Fibroblast of peridontal ligament (primary cell): ENCODE measurements around the gene AKR1C2.
"Not testable (repeated sequence)": the region's sequence is repeated elsewhere in the genome, so short reads cannot be mapped to it uniquely, and the experiment has no call there.

Experiments
- DNase-seq: peaks from one replicate; pipeline ENCODE4 v3.0.0-alpha.2; 2010; ENCODE audit errors: extremely low read depth

Gene AKR1C2

DNA sequence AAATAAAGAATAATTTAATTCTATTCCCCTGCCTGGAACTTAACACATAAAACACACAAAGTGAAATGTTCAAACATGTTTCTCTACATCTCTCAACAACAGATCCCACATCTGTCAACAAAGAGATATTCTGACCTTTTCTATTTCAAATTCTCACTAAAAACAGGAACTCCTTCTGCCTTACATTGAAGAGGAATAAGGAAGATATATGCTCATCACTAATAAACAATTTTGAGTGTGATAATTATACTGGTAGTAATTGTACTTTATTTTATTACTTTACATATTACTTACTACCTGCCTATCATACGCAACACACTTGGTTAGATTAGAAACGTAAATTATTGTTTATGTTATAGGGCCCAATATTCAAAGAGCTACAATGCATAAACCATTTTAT lies 13.4 kb downstream of the AKR1C2 start:
- DNase-seq: no peak

DNA sequence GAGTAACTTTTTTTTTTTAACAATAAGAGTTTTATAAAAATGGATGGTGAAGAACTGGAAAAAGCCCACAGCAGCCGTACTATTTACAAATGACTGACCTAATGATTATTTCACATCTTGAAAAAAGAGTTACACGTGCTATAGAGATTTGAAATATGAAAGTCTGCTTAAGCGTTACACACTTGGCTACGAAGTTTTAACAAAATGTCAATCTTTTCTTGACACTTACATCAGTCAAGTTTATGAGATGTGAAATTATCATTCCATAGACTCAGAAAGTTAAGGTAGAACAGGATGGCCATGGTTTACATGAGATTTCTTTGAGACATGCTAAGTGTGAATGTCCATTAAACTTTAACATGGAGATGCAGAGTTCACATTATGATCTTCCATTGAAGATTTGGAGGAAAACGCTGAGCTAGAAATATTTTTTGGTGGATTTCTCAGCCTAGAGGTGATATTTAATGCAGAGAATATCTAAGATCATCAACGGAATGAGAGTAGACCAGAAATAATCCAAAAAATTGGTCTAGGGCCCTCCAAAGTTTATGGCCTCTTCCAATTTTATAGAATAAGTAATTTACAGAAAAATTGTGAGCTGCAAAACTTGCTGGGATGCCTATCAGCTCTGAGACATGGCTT lies 15.5 kb downstream of the AKR1C2 start:
- not testable (repeated sequence) for DNase-seq

DNA sequence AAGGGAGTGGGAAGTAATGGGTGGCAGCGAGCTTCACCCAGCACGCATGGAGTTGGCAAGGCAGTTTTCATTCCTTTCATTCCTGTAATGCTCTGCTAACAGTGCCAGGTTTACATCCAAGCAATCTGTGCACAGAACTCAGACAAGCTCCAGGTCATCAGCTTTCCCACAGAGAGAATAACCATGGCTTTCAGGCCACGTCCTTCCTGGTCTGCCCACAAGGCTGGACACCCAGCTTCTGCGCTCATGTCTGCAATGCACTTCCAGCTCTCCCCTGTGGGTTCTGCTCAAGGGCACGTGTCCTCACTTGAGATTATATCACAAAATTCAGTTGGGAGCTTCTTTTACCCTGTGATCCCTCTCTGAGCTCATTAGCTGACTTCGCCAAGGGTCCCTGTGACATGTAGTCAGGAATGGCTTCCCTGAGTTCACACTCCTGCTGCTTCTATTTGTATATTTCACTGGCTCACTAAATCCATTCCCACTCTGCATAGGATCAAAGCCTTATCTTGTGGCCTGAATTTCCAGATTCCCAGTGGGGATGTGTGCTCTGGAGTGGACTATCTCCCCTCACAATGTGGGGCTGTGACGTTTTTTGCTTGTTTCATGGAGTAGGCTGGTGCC lies 18.6 kb downstream of the AKR1C2 start:
- peak; percentile 71 for DNase-seq

DNA sequence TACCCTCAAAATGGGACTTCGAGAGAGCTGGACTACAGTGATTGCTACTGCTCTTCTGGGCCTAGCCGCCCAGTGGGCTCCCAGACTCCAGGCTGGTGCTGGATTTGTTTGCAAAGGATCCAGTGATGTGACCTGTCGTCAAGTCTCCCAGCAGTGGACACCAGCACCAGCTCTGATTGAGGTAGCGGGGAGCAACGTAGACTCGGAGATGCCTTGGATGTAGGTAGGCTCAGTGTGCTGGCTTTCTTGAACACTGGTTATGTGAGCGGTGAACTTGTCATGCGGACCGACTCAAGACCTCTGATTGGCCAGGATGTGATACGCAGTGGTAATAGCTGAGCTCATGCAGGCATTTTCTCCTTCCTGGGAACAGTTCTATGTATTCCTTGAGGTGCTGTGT lies 19.4 kb downstream of the AKR1C2 start:
- DNase-seq: no peak

DNA sequence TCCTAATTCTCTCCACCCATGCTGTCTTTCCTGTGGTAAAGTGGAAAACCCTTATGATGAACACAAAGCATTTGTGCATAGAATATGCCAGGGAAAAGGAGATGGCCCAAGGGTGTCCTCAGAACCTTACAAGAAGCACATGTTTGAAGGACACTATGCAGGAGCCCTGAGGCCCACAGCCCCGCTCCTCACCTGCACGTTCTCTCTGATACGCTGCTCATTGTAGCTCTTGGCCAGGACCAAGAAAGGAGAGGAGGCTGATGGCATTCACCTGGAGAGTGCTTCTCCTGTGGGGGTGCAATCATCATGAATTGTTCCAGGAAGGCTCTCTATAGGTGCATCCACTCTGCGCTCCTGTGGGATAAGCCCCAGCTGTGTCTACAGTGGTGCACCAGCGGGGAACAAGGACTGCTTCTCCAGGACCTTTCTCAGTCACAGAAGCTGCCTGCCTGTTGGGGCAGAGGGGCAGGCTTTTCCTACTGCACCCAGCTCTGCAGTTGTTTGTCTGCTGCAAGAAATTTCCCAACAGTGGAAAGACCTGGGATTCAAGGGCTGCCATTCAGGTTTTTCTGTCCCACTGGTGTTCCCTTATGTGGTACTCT lies 19.9 kb downstream of the AKR1C2 start:
- DNase-seq: no peak

DNA sequence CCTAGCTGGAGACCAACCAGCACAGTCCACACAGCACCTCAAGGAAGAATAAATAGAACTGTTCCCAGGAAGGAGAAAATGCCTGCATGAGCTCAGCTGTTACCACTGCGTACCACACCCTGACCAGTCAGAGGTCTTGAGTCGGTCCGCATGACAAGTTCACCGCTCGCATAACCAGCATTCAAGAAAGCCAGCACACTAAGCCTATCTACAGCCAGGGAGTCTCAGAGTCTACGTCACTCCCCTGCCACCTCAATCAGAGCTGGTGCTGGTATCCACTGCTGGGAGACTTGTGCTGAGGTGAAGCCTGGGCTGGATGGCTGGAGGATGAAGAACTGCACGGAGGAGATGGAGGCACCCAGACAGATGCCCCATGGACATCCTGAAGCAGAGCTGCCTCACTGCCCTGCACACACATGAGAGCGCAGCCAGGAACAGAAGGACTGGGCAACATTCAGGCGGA lies 20.9 kb downstream of the AKR1C2 start:
- peak; percentile 15 for DNase-seq

DNA sequence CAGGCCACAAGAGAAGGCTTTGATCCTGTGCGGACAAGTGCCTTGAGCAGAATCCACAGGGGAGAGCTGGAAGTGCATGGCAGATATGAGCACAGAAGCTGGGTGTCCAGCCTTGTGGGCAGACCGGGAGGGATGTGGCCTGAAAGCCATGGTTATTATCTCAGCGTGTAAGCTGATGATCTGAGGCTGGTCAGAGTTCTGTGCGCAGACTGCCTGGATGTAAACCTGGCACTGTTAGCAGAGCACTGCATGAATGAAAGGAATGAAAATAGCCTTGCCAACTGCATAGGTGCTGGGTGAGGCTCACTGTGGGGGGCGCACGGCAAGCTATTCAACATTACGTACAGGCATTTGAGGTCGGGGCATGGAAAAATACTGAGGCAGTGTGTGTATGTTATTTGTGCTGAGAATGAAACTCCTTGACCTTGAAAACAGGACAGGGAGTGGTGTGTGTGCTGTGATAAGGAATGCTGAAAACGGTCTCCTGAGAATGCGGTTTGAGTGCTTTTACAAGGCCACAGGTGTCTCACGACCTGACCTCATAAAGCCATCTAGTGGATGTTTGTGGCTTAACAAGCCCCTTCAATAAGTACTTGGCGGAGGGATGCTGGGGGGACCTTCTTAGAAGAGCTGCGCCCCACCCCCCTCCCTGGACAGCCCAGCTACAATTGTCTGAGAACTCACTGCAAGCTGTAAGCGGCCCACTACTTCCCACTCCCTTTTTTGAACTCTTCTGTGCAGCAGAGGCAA lies 21.8 kb downstream of the AKR1C2 start:
- DNase-seq: peak; percentile 19

DNA sequence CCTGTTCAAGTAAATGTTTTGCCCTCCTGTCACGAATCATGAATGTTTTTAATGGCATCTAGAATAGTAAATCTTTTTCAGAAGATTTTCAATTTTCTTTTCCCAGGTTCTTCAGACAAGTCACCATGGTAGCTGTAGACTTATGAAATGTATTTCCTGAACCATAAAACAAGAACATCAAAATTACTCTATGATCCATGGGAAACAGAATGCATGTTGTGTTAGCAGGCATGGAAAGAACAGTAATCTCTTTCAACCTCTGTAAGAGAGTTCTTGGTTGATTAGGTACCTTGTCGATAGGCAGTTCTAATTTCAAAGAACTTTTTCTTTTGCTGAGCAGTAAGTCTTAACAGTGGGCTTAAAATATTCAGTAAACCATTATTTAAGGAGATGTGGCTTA lies 22.9 kb downstream of the AKR1C2 start:
- DNase-seq: no peak

DNA sequence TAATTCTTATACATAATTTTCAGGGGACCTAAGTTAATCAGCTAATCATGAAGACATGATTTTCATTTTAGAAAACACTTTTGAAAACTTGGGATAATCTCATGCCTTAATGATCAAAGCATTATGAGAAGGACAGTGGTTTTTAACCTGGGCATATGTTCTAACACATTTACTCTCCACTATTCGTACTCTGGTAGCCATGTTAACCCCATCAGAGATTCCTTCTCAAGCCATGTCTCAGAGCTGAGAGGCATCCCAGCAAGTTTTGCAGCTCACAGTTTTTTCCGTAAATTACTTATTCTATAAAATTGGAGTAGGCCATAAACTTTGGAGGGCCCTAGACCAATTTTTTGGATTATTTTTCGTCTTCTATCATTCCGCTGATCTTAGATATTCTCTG lies 24.8 kb downstream of the AKR1C2 start:
- no peak for DNase-seq

DNA sequence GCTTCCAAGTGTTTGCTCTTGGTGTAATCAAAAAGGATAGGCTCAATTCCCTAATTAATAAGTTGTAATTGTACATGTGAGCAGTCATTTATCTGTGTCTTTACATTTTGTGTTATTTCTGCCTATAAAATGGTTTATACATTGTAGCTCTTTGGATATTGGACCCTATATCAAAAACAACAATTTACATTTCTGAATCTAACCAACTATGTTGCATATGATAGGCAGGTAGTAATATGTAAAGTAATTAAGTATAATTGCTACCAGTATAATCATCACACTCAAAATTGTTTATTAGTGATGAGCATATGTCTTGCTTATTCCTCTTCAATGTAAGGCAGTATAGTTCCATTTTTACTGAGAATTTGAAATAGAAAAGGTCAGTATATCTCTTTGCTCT lies 26.6 kb downstream of the AKR1C2 start:
- DNase-seq: no peak

DNA sequence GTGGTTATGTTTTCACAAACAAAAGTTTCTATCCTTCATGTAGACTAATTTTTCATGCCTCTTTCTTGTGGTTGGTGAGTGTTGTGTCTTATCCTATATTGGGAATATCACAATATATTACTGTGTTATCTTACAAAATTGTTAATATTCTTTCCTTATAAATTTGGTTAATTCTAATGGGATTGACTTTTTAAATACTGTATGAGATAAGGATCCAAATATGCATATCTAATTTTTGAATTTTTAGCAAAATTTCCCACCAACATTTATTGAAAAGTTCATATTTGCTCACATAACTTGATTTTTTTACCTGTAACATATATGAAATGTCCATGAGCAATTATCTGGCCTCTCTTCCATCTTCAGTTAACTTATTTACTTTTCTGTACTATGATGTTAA lies 29.3 kb downstream of the AKR1C2 start:
- DNase-seq: not testable (repeated sequence)

DNA sequence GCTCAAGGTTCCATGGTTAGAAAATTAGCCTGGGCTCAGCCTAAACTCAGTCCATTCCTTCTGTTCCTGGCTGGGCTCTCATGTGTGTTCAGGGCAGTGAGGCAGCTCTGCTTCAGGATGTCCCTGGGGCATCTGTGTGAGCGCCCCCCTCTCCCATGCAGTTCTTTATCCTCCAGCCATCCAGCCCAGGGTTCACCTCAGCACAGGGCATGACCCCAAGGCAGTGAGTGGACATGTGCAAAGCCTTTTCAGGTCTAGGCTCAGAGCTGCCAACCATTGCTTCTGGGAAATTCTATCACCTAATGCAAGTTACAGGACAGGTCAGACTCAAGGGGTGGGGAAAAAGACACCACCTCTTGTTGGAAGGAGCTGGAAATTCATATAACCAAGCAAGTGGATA lies 30.4 kb downstream of the AKR1C2 start:
- DNase-seq: not testable (repeated sequence)

DNA sequence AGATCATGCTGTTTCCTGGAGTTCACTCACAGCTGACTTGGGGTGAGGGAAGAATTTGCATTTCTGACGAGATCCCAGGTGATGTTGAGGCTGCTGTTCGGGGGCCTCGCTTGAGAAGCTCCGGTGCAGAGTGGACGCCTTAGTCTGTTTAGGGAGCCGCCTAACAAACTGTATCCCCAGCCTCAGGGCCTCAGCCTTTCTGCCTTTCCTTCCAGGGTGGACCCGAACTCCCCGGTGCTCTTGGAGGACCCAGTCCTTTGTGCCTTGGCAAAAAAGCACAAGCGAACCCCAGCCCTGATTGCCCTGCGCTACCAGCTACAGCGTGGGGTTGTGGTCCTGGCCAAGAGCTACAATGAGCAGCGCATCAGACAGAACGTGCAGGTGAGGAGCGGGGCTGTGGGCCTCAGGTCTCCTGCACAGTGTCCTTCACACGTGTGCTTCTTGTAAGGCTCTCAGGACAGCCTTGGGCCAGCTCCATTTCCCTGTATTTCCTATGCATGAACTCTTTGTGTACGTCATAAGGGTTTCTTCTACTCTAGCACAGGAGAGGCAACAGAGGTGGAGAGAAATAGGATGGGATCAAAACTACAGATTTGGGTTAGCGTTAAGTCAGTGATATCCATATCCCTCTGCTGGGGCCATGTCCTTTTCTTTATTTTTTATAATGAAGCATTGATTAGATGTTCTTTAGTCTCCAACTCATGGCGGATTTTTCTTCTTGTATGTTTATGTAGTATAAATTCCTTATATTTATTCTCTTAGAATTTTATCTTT lies 31.1 kb downstream of the AKR1C2 start:
- DNase-seq: not testable (repeated sequence)

DNA sequence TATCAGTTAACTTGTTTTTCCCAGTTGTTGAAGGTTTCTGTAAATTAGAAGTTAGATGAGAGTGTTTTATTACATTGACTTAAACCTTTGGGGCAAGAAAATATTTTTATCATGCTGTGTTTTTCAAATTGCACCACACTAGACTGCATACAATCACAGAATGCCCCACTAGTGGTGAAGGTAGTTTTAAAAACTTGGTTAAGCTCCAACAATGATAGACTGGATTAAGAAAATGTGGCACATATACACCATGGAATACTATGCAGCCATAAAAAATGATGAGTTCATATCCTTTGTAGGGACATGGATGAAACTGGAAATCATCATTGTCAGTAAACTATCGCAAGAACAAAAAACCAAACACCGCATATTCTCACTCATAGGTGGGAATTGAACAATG lies 33.3 kb downstream of the AKR1C2 start:
- DNase-seq: not testable (repeated sequence)

DNA sequence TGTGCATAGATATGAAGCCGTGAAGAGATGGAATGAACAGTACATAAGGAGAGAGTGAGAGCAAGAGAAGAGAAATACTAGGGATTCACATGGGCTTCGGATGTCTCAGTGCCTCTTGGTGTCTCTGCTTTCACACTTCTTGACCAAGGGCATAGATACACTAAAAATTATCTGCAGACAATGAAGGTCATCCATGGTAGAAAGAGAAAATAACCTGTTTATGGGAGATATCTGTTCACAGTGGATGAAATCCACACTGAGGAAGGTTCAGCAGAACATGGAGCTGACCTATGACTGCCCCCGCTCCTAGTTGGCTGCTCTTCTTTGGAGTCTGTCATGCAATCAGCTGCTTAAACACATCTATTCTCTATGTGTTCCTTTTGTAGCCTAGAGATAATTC lies 34.4 kb downstream of the AKR1C2 start:
- DNase-seq: not testable (repeated sequence)

DNA sequence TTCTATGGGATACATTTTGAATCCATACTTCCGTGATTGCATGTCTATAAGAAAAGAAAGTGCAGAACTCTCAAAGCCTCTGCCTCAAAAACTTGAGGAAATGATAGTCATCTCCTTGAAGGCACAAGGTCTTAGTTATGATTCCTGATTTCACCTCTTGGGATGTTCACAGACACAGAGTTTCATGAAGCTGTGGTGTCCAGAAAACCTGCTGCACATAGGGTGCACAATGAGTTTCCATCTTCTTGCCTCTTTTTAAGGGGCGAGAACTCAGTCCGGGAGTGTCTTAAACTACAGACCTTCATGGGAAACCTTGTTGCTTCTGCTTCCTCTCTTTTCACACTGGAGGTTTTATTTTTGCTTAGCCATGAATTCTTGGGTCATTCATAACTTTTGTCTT lies 36.5 kb downstream of the AKR1C2 start:
- DNase-seq: not testable (repeated sequence)

DNA sequence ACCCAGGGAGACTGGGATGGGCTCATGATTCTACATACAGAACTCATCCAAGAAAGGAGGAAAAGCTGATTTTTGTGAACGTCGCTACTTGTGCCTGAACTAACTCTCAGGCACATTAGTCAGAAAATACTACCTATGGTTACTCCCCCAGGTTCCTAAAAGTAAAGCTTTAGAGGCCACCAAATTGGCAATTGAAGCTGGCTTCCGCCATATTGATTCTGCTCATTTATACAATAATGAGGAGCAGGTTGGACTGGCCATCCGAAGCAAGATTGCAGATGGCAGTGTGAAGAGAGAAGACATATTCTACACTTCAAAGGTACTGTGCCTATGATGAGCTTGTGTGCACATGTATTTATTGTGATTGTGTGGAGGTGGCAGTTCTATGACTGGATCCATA lies 37.9 kb downstream of the AKR1C2 start:
- not testable (repeated sequence) for DNase-seq

DNA sequence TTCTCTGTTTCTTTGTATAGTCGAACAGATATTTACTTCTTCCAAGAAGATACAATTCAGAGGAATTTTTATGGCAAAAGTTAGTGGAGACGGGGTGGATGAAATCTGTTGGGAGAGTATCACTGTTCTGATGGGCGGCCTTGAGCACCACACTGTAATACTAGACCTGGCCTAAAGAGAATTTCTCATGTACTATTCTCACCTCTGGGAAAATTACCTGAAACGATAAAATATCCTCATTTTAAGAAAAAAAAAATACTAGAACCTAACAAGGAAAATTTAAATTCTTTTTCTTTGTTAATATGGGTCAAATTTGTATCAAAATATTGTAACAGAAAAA lies 39.9 kb downstream of the AKR1C2 start:
- DNase-seq: not testable (repeated sequence)

DNA sequence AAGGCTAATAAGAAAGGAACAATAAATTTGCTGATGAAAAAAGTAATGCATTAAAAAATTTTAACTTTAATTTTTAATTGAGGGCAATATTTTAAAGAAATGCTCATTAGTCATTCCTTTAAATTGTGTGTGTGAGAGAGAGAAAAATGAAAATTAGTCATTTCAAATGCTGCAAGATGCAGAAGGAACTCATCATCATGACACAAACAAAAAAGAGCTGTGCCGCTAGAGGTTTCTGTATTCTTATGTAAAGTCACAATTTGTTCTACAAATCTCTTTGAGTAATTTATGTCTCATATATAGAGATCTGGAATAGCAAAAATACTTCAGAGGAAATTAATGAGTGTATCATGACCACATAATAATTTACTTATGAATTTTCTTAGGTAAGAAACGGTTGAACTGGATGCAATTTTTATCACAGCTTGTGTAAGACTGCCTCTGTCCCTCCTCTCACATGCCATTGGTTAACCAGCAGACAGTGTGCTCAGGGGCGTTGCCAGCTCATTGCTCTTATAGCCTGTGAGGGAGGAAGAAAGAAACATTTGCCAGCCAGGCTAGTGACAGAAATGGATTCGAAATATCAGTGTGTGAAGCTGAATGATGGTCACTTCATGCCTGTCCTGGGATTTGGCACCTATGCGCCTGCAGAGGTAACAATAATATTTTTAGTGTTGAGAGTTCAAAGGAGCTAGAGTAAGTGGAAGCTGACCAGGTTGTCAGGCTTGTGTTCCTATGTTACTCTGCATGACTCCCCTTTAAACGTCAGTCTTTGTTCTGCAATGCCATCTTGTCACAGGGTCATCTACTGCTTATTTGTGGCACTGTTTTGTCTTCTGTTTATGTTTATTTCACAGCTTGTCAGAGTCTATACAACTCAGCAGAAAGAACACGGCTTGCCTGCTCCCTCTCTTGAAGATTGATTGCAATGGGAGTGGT lies 40.5 kb downstream of the AKR1C2 start, which contains the start of gene AKR1C1:
Gene AKR1C1, plus strand, starts transcription at position 540 of the 939 bp plus-strand sequence. Its CDS starts 30 bp downstream, at position 570.
- DNase-seq: not testable (repeated sequence)

DNA sequence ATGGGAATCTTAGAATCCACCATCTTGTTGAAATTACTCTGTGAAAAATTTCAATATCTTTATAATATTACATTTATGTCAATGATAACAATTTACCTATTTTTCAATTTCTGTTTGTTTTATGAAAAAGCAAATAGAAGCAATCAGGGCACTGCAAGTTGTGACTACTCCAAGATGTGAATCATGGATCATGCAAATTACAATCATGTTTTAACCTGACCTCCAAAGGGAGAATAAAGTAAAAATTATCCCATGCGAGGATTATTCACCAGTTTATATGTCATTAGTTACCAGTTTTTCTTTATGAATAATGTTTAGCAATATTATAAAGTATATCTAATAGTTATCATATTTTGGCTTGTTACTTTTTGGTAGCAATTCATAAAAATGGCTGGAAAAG lies 41.3 kb downstream of the AKR1C2 start:
- DNase-seq: not testable (repeated sequence)

DNA sequence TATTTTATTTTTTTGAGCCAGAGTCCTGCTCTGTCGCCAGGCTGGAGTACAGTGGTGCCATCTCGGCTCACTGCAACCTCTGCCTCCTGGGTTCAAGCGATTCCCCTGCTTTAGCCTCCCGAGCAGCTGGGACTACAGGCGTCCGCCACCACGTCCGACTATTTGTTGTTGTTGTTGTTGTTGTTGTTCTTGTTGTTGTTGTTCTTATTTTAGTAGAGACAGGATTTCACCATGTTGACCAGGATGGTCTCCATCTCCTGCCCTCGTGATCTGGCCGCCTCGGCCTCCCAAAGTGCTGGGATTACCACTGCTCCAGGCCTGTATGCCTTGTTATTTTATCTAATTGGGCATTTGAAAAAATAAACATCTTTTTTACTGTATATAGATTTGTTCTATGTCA lies 42.1 kb downstream of the AKR1C2 start:
- not testable (repeated sequence) for DNase-seq
